ENCODE measurements around the gene EMD. TPM values are rescaled to one million over a fixed set of nuclear protein-coding genes. Genes with fewer than 3 reads are reported as not detected.
"Not testable (repeated sequence)": the region's sequence is repeated elsewhere in the genome, so short reads cannot be mapped to it uniquely, and the experiment has no call there.

The EMD gene
- total RNA-seq, 1 experiment from 2014 or later = 115 TPM

DNA sequence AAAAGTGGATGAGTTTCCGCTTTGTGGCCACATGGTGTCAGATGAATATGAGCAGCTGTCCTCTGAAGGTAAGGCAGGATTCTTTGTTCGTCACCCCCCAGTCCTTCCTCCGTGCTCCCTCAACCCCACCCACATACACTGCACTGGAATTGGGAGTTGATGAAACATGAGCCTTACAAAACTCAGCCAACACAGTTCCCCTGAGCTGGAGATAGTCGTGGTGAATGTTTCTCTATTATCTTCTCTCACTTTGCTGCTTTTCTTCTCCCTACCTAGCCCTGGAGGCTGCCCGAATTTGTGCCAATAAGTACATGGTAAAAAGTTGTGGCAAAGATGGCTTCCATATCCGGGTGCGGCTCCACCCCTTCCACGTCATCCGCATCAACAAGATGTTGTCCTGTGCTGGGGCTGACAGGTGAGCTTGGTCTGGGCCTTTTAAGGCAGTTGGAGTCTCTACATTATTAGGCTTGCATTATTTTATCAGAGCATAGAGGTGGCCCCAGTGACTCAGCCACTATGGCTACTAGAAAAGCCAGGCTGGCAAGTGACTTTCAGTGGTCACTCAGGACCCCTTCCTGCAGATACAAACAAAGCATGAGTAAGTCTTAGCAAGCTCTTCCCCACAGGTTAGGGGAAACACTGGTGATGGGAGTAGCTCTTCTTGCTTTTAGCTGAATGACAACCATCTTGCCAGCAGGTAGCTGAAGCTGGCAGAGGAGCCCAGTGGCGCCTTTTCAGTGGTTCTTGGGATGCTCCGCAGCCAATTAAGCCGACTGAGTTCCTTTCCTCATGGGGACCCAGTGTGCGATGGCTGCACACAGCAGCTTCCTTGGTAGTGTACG is 20.7 kb downstream of the EMD start:
- Histone ChIP-seq H2BK5ac (ENCODE audit: insufficient read length, low read length) (no peak overlapping the region), H3K79me1 (ENCODE audit: insufficient read depth, low read depth, low read length, poor library complexity, severe bottlenecking) (no peaks in the 10 kb centered on the region), H3K79me2 (ENCODE audit: insufficient read depth, low read length) (peaks cover 3% of the 10 kb centered on the region; the same call in 1 of the 2 replicates), H3K4ac (ENCODE audit: low read depth, low read length) (no peak overlapping the region), H3K27me3 (ENCODE audit: insufficient read depth, low read length) (no peaks in the 10 kb centered on the region), H3K9me3 (ENCODE audit: control insufficient read depth, low read depth, low read length) (peaks cover 36% of the 10 kb centered on the region), H2BK15ac (ENCODE audit: low read depth, low read length) (no peak overlapping the region), H2BK20ac (ENCODE audit: low read depth, low read length, poor library complexity, severe bottlenecking) (no peak overlapping the region), H2AFZ (ENCODE audit: low read length) (no peak overlapping the region), H3K9ac (ENCODE audit: extremely low read depth, insufficient read length, low read length) (peak overlapping the region; percentile 99), H2AK5ac (ENCODE audit: insufficient read length, low read length) (no peak overlapping the region), H3K27ac (ENCODE audit: insufficient read length, low read depth, low read length) (peak overlapping the region; percentile 70), H3T11ph (ENCODE audit: low read length) (no peak overlapping the region), H3K23me2 (ENCODE audit: insufficient read length, low read depth, low read length, poor library complexity, severe bottlenecking) (peaks cover 16% of the 10 kb centered on the region), H4K91ac (ENCODE audit: insufficient read length, low read depth, low read length) (no peak overlapping the region), H3K14ac (ENCODE audit: insufficient read depth, low read length) (0 out of 2 replicates have a peak overlapping the region, but pooled peaks have one; percentile 39), H3K23ac (ENCODE audit: insufficient read length, low read depth, low read length) (no peak overlapping the region), H3K18ac (ENCODE audit: insufficient read length, low read depth, low read length) (no peak overlapping the region), H2BK120ac (ENCODE audit: low read depth, low read length, poor library complexity, severe bottlenecking) (no peak overlapping the region), H2BK12ac (ENCODE audit: insufficient read length, low read depth, low read length) (no peak overlapping the region), H4K5ac (ENCODE audit: insufficient read length, low read depth, low read length) (no peak overlapping the region), H4K8ac (replicated peaks; ENCODE audit: insufficient read length, low read depth, low read length) (no peak overlapping the region), H3K56ac (ENCODE audit: insufficient read length, low read depth, low read length) (no peak overlapping the region), H3K4me2 (ENCODE audit: insufficient read depth, insufficient read length, low read length) (peak overlapping the region; percentile 86), H4K20me1 (ENCODE audit: control insufficient read depth, insufficient read depth, insufficient read length) (no peaks in the 10 kb centered on the region), H3K4me1 (ENCODE audit: insufficient read depth, low read length) (no peaks in the 10 kb centered on the region)
- Mint-ChIP-seq H3K27me3 (ENCODE audit: low read depth) (peaks cover 5% of the 10 kb centered on the region), H3K36me3 (ENCODE audit: insufficient read depth in 1 of 3, low read depth in 3 of 3) (peaks cover 30 to 47% (median 36%) of the 10 kb centered on the region in 3 experiments), H3K4me3 (peak overlapping the region; percentile 96 to 97), H3K4me1 (peaks cover 0 to 15% of the 10 kb centered on the region in 2 experiments; a peak in 2 of 4 replicates), H3K27ac (peak overlapping the region; percentile 97 to 99 (median 99); a peak in 6 of 7 replicates), H3K9me3 (peaks cover 70 to 71% of the 10 kb centered on the region in 2 experiments)
- WGBS (ENCODE audit: extremely low coverage, insufficient read length, low lambda C conversion rate) = no CpG with 5 or more reads among the region's 14 CpGs
- DNase-seq = no peak
- TF ChIP-seq, protein P1, sequence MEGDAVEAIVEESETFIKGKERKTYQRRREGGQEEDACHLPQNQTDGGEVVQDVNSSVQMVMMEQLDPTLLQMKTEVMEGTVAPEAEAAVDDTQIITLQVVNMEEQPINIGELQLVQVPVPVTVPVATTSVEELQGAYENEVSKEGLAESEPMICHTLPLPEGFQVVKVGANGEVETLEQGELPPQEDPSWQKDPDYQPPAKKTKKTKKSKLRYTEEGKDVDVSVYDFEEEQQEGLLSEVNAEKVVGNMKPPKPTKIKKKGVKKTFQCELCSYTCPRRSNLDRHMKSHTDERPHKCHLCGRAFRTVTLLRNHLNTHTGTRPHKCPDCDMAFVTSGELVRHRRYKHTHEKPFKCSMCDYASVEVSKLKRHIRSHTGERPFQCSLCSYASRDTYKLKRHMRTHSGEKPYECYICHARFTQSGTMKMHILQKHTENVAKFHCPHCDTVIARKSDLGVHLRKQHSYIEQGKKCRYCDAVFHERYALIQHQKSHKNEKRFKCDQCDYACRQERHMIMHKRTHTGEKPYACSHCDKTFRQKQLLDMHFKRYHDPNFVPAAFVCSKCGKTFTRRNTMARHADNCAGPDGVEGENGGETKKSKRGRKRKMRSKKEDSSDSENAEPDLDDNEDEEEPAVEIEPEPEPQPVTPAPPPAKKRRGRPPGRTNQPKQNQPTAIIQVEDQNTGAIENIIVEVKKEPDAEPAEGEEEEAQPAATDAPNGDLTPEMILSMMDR (conservative IDR thresholded peaks at IDR 0.05) = no peak

DNA sequence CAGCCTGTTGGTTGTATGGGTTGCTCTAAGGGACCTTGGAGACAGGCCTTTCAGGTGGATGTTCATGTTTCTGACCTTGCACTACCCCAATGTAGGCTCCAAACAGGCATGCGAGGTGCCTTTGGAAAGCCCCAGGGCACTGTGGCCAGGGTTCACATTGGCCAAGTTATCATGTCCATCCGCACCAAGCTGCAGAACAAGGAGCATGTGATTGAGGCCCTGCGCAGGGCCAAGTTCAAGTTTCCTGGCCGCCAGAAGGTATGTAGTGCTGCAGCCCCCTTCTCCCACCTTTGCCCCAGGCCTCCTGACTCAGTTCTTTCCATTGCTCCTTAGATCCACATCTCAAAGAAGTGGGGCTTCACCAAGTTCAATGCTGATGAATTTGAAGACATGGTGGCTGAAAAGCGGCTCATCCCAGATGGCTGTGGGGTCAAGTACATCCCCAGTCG is 21.3 kb downstream of the EMD start:
- H2BK20ac ChIP-seq (ENCODE audit: low read depth, low read length, poor library complexity, severe bottlenecking); H2AK5ac ChIP-seq (ENCODE audit: insufficient read length, low read length); H2BK15ac ChIP-seq (ENCODE audit: low read depth, low read length); H3K14ac ChIP-seq (ENCODE audit: insufficient read depth, low read length); H3K4me2 ChIP-seq (ENCODE audit: insufficient read depth, insufficient read length, low read length); H4K5ac ChIP-seq (ENCODE audit: insufficient read length, low read depth, low read length); H2BK120ac ChIP-seq (ENCODE audit: low read depth, low read length, poor library complexity, severe bottlenecking); H3K27me3 Mint-ChIP-seq (ENCODE audit: low read depth); H2AFZ ChIP-seq (ENCODE audit: low read length); H2BK12ac ChIP-seq (ENCODE audit: insufficient read length, low read depth, low read length); H4K8ac ChIP-seq (replicated peaks; ENCODE audit: insufficient read length, low read depth, low read length); H3K79me2 ChIP-seq (ENCODE audit: insufficient read depth, low read length); H3K79me1 ChIP-seq (ENCODE audit: insufficient read depth, low read depth, low read length, poor library complexity, severe bottlenecking); H2BK5ac ChIP-seq (ENCODE audit: insufficient read length, low read length); H3K27me3 ChIP-seq (ENCODE audit: insufficient read depth, low read length); H3K27ac ChIP-seq (ENCODE audit: insufficient read length, low read depth, low read length); H3K4ac ChIP-seq (ENCODE audit: low read depth, low read length); H3K56ac ChIP-seq (ENCODE audit: insufficient read length, low read depth, low read length); H3K18ac ChIP-seq (ENCODE audit: insufficient read length, low read depth, low read length); H3K4me1 ChIP-seq (ENCODE audit: insufficient read depth, low read length); H3K23ac ChIP-seq (ENCODE audit: insufficient read length, low read depth, low read length); H3K9ac ChIP-seq (ENCODE audit: extremely low read depth, insufficient read length, low read length); DNase-seq; H4K20me1 ChIP-seq (ENCODE audit: control insufficient read depth, insufficient read depth, insufficient read length); H4K91ac ChIP-seq (ENCODE audit: insufficient read length, low read depth, low read length); H3T11ph ChIP-seq (ENCODE audit: low read length): not testable (repeated sequence)
- Mint-ChIP-seq H3K9me3 (peaks cover 75 to 76% of the 10 kb centered on the region in 2 experiments), H3K27ac (peak overlapping the region in 1 of 3 experiments; percentile 74; a peak in 1 of 7 replicates), H3K4me3 (peak overlapping the region; percentile 96 to 97; a peak in 4 of 5 replicates), H3K4me1 (peaks cover 0 to 15% of the 10 kb centered on the region in 2 experiments; a peak in 2 of 4 replicates), H3K36me3 (ENCODE audit: insufficient read depth in 1 of 3, low read depth in 3 of 3) (peaks cover 30 to 47% (median 36%) of the 10 kb centered on the region in 3 experiments)
- no CpG with 5 or more reads among the region's 6 CpGs for WGBS (ENCODE audit: extremely low coverage, insufficient read length, low lambda C conversion rate)
- Histone ChIP-seq H3K9me3 (ENCODE audit: control insufficient read depth, low read depth, low read length) (peaks cover 36% of the 10 kb centered on the region), H3K23me2 (ENCODE audit: insufficient read length, low read depth, low read length, poor library complexity, severe bottlenecking) (peaks cover 16% of the 10 kb centered on the region)
